GM10266 (cell line): Measurements from ENCODE around the gene ELAVL1.

Source experiments
- DNase-seq: peaks from one replicate; pipeline ENCODE4 v3.0.0; 2012; ENCODE audit errors: extremely low spot score
- CTCF ChIP-seq: IDR thresholded peaks from 2 replicates; pipeline ENCODE4 v1.5.1; 2012; ENCODE audit warnings: mild to moderate bottlenecking, low read depth; ENCODE audit not compliant: control insufficient read depth, insufficient read depth; ENCODE audit errors: missing control alignments

Gene ELAVL1

GRCh38 chr19:7979559-7979958 lies 25.9 kb downstream of the ELAVL1 start:
- no peak for DNase-seq
- TF ChIP-seq CTCF = no peak

GRCh38 chr19:7979011-7979410 lies 26.4 kb downstream of the ELAVL1 start:
- no peak for DNase-seq
- TF ChIP-seq CTCF = no peak

GRCh38 chr19:7978179-7978825 lies 27.1 kb downstream of the ELAVL1 start:
- no peak for DNase-seq
- TF ChIP-seq CTCF = no peak

- no peak for TF ChIP-seq CTCF
- no peak for DNase-seq
Observed at GRCh38 chr19:7977723-7978040, 27.8 kb downstream of the ELAVL1 start.

GRCh38 chr19:7977021-7977722 lies 28.3 kb downstream of the ELAVL1 start:
- TF ChIP-seq CTCF = no peak
- no peak for DNase-seq

GRCh38 chr19:7976461-7976860 lies 29.0 kb downstream of the ELAVL1 start:
- no peak for TF ChIP-seq CTCF
- no peak for DNase-seq

- DNase-seq = no peak
Observed at GRCh38 chr19:7975037-7975436, 30.4 kb downstream of the ELAVL1 start.

More at GRCh38 chr19:7975037-7975436, 30.4 kb downstream of the ELAVL1 start:
- TF ChIP-seq CTCF = no peak
